Liver (tissue), 9 donors: ENCODE measurements around the gene XG. TPM values are rescaled to one million over a fixed set of nuclear protein-coding genes. Genes with fewer than 3 reads are reported as not detected.
"Not testable (repeated sequence)": the region's sequence is repeated elsewhere in the genome, so short reads cannot be mapped to it uniquely, and the experiment has no call there.

Experiments used
- DNase-seq: peaks from one replicate; pipeline ENCODE4 v3.0.0-alpha.2; 2017; ENCODE audit warnings: low spot score
- H3K27ac ChIP-seq, 2 donors: one replicate each; pipeline ENCODE4 v1.7.0; 2013; ENCODE audit warnings: inconsistent platforms in 2 of 2, low read length in 2 of 2, control low read depth in 1 of 2, low read depth in 1 of 2, mild to moderate bottlenecking in 1 of 2
- H3K27me3 ChIP-seq, 4 donors: one replicate each; pipeline versions ENCODE4 v1.6.1 to v1.7.0; 2013; ENCODE audit warnings: low read length in 3 of 4, inconsistent platforms in 1 of 4, mild to moderate bottlenecking in 1 of 4, moderate library complexity in 1 of 4; ENCODE audit not compliant: control insufficient read depth in 4 of 4, insufficient read depth in 4 of 4
- H3K36me3 ChIP-seq, 4 donors: one replicate each; pipeline versions ENCODE4 v1.6.1 to v1.7.0; 2013; ENCODE audit warnings: low read length in 3 of 4, mild to moderate bottlenecking in 3 of 4, low read depth in 1 of 4, moderate library complexity in 1 of 4; ENCODE audit not compliant: control insufficient read depth in 4 of 4, insufficient read depth in 3 of 4
- H3K4me1 ChIP-seq, 4 donors: one replicate each; pipeline versions ENCODE4 v1.6.1 to v1.7.0; 2013; ENCODE audit warnings: low read length in 3 of 4, mild to moderate bottlenecking in 3 of 4, moderate library complexity in 1 of 4; ENCODE audit not compliant: control insufficient read depth in 4 of 4, insufficient read depth in 4 of 4
- H3K4me3 ChIP-seq, 3 donors: one replicate each; pipeline versions ENCODE4 v1.6.1 to v1.7.0; 2013; ENCODE audit warnings: low read length in 3 of 3, control low read depth in 1 of 3, low read depth in 1 of 3, mild to moderate bottlenecking in 1 of 3
- H3K9ac ChIP-seq, 2 donors: one replicate each; pipeline ENCODE4 v1.7.0; 2013; ENCODE audit warnings: low read length in 2 of 2, mild to moderate bottlenecking in 2 of 2, moderate library complexity in 2 of 2, control low read depth in 1 of 2, low read depth in 1 of 2
- H3K9me3 ChIP-seq, 4 donors: one replicate each; pipeline versions ENCODE4 v1.6.1 to v1.7.0; 2013; ENCODE audit warnings: low read length in 3 of 4; ENCODE audit not compliant: control insufficient read depth in 4 of 4
- GABPA ChIP-seq, 2 donors: IDR thresholded peaks in 1 of 2; conservative IDR thresholded peaks in 1 of 2; 2 replicates each; pipeline ENCODE4 v1.6.1; 2016; ENCODE audit warnings: antibody characterized with exemption in 2 of 2, mild to moderate bottlenecking in 1 of 2, moderate library complexity in 1 of 2
- HNF4G ChIP-seq: IDR thresholded peaks from 2 replicates; pipeline ENCODE4 v1.6.1; 2016; ENCODE audit warnings: antibody characterized with exemption
- JUND ChIP-seq, 2 donors: IDR thresholded peaks; 2 replicates each; pipeline ENCODE4 v1.6.1; 2016; ENCODE audit warnings: antibody characterized with exemption in 2 of 2
- NR2F2 ChIP-seq: IDR thresholded peaks from 2 replicates; pipeline ENCODE4 v1.6.1; 2016; ENCODE audit warnings: antibody characterized with exemption
- RAD21 ChIP-seq, 2 donors: IDR thresholded peaks; 2 replicates each; pipeline ENCODE4 v1.6.1; 2016; ENCODE audit warnings: antibody characterized with exemption in 2 of 2, mild to moderate bottlenecking in 2 of 2
- SP1 ChIP-seq: IDR thresholded peaks from 2 replicates; pipeline ENCODE4 v1.6.1; 2018; ENCODE audit warnings: antibody characterized with exemption, mild to moderate bottlenecking
- TAF1 ChIP-seq: conservative IDR thresholded peaks from 2 replicates; pipeline ENCODE4 v1.6.1; 2016; ENCODE audit warnings: antibody characterized with exemption, mild to moderate bottlenecking
- WGBS: extraction: QIAGEN DNeasy Blood & Tissue Kit; methylation state at CpG from one replicate; pipeline ENCODE4 v1.1.7; 2013; 5-methylcytosine and 5-hydroxymethylcytosine counted together
- polyA plus RNA-seq, 2 donors: library from polyadenylated mRNA; stranded (reverse) in 1 of 2; unstranded in 1 of 2; fragments of 200-250 nt in 1 of 2; fragments of >200 nt in 1 of 2; fragmentation: Nextera tagmentation in 1 of 2; extraction: Ambion mirVana in 1 of 2; gene quantifications; one replicate each; pipeline versions ENCODE4 v1.2.1 to v1.2.3, GENCODE V29; 2013 to 2015
- total RNA-seq, 2 donors: library from RNA; depleted of rRNA; stranded (reverse); fragments of >200 nt; gene quantifications; one replicate each; pipeline ENCODE4 v1.2.3, GENCODE V29; 2014
- TF ChIP-seq, protein P1 (sequence below): IDR thresholded peaks from 2 replicates; pipeline ENCODE4 v1.6.1; 2016; ENCODE audit warnings: antibody characterized with exemption
- TF ChIP-seq, protein P2 (sequence below): IDR thresholded peaks from 2 replicates; pipeline ENCODE4 v1.6.1; 2016; ENCODE audit warnings: antibody characterized with exemption, mild to moderate bottlenecking
- TF ChIP-seq, protein P3 (sequence below): fragments of 150-350 bp; IDR thresholded peaks from 2 replicates; pipeline ENCODE4 v1.5.1; 2017; ENCODE audit warnings: improper control_type of control experiment, low read depth, low read length; ENCODE audit not compliant: missing input control
- donor health status: healthy.
- donor health status: healthy.
- donor health status: healthy.
- donor health status: healthy.
- donor health status: healthy.

The XG gene
- total and polyA plus RNA-seq, 4 donors, result 0.02 to 0.93 (median 0.74) TPM; not detected in 1

DNA sequence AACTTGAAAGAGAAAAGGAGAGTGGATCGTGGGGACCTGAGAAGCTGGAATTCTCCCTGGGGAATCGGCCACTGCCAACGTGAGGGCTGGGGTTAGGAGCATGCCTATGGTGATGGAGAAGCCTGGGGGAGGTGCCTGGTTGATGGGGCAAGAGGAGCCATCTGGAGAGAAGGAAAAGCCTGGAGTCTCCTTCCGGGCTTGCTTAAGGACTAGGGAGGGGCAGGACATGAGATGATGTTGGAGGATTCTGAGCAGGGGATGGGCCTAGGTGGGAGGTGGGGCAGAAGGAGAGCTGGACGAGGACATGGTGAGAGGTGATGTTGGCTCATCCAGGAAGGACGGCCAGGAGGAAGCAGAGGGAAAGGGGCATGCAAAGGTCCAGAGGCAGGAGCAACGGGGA, 41.9 kb downstream of the XG start (continued):
- TF ChIP-seq, protein P1, sequence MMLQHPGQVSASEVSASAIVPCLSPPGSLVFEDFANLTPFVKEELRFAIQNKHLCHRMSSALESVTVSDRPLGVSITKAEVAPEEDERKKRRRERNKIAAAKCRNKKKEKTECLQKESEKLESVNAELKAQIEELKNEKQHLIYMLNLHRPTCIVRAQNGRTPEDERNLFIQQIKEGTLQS, result no peak
- TF ChIP-seq HNF4G, result no peak

DNA sequence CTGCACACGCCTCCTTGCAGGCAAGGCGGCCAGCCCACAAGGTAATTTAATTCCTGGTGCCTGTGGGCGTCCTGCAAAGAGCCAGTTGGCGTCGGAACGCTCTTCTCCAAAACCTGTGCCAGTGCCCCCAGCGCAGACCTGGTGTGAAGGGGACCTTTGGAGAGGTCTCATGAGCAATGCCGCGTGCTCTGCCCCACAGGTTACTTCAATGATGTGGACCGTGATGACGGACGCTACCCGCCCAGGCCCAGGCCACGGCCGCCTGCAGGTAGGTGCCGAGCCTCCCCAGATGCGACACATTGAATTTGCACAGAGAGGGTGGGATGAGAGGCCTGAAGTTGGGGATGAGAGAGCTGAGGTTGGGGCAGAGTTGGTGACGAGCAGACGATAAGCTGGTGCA, 42.5 kb downstream of the XG start:
- H3K27ac ChIP-seq, result no peak overlapping the region
- no peaks in the 10 kb centered on the region for H3K9me3 ChIP-seq
- H3K36me3 ChIP-seq, result no peaks in the 10 kb centered on the region
- H3K27me3 ChIP-seq, result no peaks in the 10 kb centered on the region
- no peak overlapping the region for H3K9ac ChIP-seq
- no peak for TF ChIP-seq GABPA (IDR thresholded peaks at IDR 0.05 in 1 of 2, conservative IDR thresholded peaks at IDR 0.05 in 1 of 2)
- TF ChIP-seq, protein P2, sequence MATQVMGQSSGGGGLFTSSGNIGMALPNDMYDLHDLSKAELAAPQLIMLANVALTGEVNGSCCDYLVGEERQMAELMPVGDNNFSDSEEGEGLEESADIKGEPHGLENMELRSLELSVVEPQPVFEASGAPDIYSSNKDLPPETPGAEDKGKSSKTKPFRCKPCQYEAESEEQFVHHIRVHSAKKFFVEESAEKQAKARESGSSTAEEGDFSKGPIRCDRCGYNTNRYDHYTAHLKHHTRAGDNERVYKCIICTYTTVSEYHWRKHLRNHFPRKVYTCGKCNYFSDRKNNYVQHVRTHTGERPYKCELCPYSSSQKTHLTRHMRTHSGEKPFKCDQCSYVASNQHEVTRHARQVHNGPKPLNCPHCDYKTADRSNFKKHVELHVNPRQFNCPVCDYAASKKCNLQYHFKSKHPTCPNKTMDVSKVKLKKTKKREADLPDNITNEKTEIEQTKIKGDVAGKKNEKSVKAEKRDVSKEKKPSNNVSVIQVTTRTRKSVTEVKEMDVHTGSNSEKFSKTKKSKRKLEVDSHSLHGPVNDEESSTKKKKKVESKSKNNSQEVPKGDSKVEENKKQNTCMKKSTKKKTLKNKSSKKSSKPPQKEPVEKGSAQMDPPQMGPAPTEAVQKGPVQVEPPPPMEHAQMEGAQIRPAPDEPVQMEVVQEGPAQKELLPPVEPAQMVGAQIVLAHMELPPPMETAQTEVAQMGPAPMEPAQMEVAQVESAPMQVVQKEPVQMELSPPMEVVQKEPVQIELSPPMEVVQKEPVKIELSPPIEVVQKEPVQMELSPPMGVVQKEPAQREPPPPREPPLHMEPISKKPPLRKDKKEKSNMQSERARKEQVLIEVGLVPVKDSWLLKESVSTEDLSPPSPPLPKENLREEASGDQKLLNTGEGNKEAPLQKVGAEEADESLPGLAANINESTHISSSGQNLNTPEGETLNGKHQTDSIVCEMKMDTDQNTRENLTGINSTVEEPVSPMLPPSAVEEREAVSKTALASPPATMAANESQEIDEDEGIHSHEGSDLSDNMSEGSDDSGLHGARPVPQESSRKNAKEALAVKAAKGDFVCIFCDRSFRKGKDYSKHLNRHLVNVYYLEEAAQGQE, result no peak
- TF ChIP-seq, protein P3, sequence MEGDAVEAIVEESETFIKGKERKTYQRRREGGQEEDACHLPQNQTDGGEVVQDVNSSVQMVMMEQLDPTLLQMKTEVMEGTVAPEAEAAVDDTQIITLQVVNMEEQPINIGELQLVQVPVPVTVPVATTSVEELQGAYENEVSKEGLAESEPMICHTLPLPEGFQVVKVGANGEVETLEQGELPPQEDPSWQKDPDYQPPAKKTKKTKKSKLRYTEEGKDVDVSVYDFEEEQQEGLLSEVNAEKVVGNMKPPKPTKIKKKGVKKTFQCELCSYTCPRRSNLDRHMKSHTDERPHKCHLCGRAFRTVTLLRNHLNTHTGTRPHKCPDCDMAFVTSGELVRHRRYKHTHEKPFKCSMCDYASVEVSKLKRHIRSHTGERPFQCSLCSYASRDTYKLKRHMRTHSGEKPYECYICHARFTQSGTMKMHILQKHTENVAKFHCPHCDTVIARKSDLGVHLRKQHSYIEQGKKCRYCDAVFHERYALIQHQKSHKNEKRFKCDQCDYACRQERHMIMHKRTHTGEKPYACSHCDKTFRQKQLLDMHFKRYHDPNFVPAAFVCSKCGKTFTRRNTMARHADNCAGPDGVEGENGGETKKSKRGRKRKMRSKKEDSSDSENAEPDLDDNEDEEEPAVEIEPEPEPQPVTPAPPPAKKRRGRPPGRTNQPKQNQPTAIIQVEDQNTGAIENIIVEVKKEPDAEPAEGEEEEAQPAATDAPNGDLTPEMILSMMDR, result no peak
- no peak for TF ChIP-seq HNF4G
- no peak overlapping the region for H3K4me3 ChIP-seq
- H3K4me1 ChIP-seq, result no peaks in the 10 kb centered on the region
- DNase-seq, result no peak
- WGBS, result 96% methylated on average over 19 of the region's 19 CpGs

DNA sequence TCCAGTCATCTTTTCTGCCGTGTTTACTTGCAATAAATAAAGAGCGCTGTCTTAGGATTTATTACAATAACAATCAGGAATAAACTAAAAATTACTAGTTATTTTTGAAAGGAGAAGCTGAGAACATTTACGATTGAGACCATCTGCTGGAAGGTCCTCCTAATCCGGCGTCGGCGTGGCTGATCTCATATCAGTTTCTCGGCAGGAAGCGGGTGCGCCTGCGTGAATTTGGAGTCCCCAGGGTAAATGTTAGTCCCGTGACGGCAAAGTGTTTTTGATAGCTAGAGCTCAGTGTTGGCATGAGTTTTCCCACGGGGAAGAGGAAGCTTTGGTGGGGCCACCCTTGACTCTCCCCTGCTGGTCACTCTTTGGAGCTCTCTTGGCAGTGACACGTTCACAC, 45.0 kb downstream of the XG start:
- 71% methylated on average over 15 of the region's 15 CpGs for WGBS
- H3K9ac ChIP-seq, H3K4me1 ChIP-seq, H3K4me3 ChIP-seq, H3K36me3 ChIP-seq, DNase-seq, H3K27me3 ChIP-seq, H3K27ac ChIP-seq, H3K9me3 ChIP-seq: not testable (repeated sequence)

DNA sequence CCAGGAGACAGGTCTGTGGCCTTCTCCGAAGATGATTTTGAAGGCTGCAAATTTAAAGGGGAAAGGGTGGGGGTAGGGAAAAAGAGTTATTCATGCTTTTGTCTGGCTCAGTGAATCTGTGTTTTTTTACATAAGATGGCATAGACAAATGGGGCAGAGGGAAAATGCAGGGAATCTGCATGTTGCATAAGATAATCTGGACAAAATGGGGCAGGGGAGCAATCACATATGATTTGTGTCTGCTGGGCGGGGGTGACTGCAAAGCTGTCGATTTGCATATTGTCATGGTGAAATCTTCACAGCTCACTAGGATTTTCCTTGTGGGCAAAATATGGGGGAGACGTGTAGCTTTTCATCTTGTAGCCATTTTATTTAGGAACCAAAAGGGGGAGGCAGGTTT, 47.5 kb downstream of the XG start:
- 84% methylated on average over 4 of the region's 4 CpGs for WGBS
- Histone ChIP-seq H3K9me3 (no peaks in the 10 kb centered on the region), H3K36me3 (no peaks in the 10 kb centered on the region), H3K4me1 (no peaks in the 10 kb centered on the region), H3K27ac (no peak overlapping the region), H3K4me3 (no peak overlapping the region), H3K9ac (no peak overlapping the region), H3K27me3 (no peaks in the 10 kb centered on the region)
- DNase-seq, result no peak
- TF ChIP-seq, protein P1, result no peak
- TF ChIP-seq HNF4G, result no peak
- no peak for TF ChIP-seq TAF1
- TF ChIP-seq NR2F2, result no peak
- TF ChIP-seq, protein P2, result no peak
- no peak for TF ChIP-seq JUND (IDR thresholded peaks at IDR 0.05)
- no peak for TF ChIP-seq RAD21 (IDR thresholded peaks at IDR 0.05)
- TF ChIP-seq SP1, result no peak

DNA sequence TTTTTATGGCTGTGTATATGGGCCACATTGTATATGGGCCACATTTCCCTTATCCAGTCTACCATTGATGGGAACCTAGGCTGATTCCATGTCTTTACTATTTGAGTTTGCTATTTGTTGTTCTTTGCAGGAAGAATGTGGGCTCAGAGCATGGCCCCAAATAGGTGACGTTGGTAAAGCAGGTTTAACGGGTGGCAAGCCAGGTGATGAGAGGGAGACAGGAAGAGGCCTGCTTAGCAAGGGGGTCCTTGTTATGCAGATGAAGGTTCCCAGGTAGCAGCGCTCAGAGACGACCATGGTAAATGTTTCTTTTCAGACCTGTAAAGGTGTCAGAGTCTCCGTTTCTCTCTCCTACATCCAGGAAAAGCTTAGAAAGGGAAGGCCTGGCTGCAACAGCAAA, 48.1 kb downstream of the XG start:
- H3K4me3 ChIP-seq, H3K9ac ChIP-seq, DNase-seq, H3K27ac ChIP-seq, H3K4me1 ChIP-seq, H3K27me3 ChIP-seq, H3K36me3 ChIP-seq, H3K9me3 ChIP-seq: not testable (repeated sequence)
- 82% methylated on average over 5 of the region's 5 CpGs for WGBS
